ENCODE data around the gene RCAN2.

Gene RCAN2

GRCh38 chr6:46246081-46246480, 245.2 kb downstream of the RCAN2 start:
- DNase-seq, result no peak

- DNase-seq, result no peak
These were observed 246.6 kb downstream of the RCAN2 start for GRCh38 chr6:46244670-46245069.

- no peak for DNase-seq
These were observed 247.5 kb downstream of the RCAN2 start for GRCh38 chr6:46243754-46244153.

- DNase-seq, result no peak
These were observed 248.3 kb downstream of the RCAN2 start for GRCh38 chr6:46242921-46243320.

- DNase-seq, result no peak
These were observed 250.2 kb downstream of the RCAN2 start for GRCh38 chr6:46240866-46241565.

GRCh38 chr6:46236752-46237151, 254.5 kb downstream of the RCAN2 start:
- DNase-seq, result no peak

GRCh38 chr6:46235242-46235641, 256.0 kb downstream of the RCAN2 start:
- no peak for DNase-seq

GRCh38 chr6:46234700-46235099, 256.5 kb downstream of the RCAN2 start:
- DNase-seq, result no peak

- DNase-seq, result no peak
These were observed 257.1 kb downstream of the RCAN2 start for GRCh38 chr6:46234156-46234556.

GRCh38 chr6:46233129-46233528, 258.1 kb downstream of the RCAN2 start:
- DNase-seq, result no peak

- DNase-seq, result no peak
These were observed 269.0 kb downstream of the RCAN2 start for GRCh38 chr6:46222286-46222685.

- no peak for DNase-seq
These were observed 269.9 kb downstream of the RCAN2 start for GRCh38 chr6:46221222-46221793.

GRCh38 chr6:46220352-46221221, 270.7 kb downstream of the RCAN2 start:
- DNase-seq, result no peak

GRCh38 chr6:46219661-46220060, 271.6 kb downstream of the RCAN2 start:
- no peak for DNase-seq

- DNase-seq, result no peak
These were observed 272.8 kb downstream of the RCAN2 start for GRCh38 chr6:46218457-46218856.

- DNase-seq, result no peak
These were observed 273.5 kb downstream of the RCAN2 start for GRCh38 chr6:46217671-46218131.

GRCh38 chr6:46216879-46217278, 274.4 kb downstream of the RCAN2 start:
- no peak for DNase-seq

- DNase-seq, result no peak
These were observed 275.5 kb downstream of the RCAN2 start for GRCh38 chr6:46215777-46216176.

GRCh38 chr6:46215213-46215612, 276.0 kb downstream of the RCAN2 start:
- no peak for DNase-seq

- DNase-seq, result no peak
These were observed 279.3 kb downstream of the RCAN2 start for GRCh38 chr6:46211917-46212316.

- no peak for DNase-seq
These were observed 281.0 kb downstream of the RCAN2 start for GRCh38 chr6:46210294-46210693.

- DNase-seq, result no peak
These were observed 282.9 kb downstream of the RCAN2 start for GRCh38 chr6:46208303-46208702.

GRCh38 chr6:46207174-46207573, 284.1 kb downstream of the RCAN2 start:
- DNase-seq, result no peak
